ENCODE measurements around the gene MGMT. TPM values are rescaled to one million over a fixed set of nuclear protein-coding genes. Genes with fewer than 3 reads are reported as not detected.

MGMT gene
- total RNA-seq, 2 donors from 2014 or later = 14.6 to 17.2 TPM

- H3K4me3 Mint-ChIP-seq = no peak overlapping the region
- H3K27ac Mint-ChIP-seq = no peak overlapping the region
These were observed 160.4 kb downstream of the MGMT start for GRCh38 chr10:129627442-129627841.

DNA sequence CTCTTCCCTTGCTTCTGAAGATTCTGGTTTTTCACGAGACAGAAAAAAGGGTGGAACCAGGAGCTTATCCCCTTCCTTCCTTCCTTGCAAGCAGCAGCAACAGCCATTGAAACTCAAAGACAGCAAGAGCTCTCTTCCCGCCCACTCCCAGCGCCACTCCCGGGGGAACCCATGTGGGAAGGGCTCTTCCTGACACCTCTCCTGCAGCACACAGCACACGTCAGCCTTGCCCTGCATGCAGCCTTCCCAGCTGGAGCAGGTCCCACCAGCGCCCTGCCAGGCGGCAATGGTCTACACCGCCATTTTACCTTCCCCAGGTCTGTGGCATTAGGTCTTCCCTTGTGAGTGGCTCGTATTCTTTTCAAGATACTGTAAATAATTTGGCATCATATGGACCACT is 161.8 kb downstream of the MGMT start:
- Mint-ChIP-seq H3K27ac (no peak overlapping the region), H3K4me1 (no peaks in the 10 kb centered on the region), H3K36me3 (ENCODE audit: low read depth) (peaks cover 4% of the 10 kb centered on the region), H3K4me3 (no peak overlapping the region), H3K27me3 (no peaks in the 10 kb centered on the region)
- ATAC-seq = no peak
- no peaks in the 10 kb centered on the region for H3K9me3 ChIP-seq (ENCODE audit: control insufficient read depth, low read length, poor library complexity, severe bottlenecking)
- no peak for DNase-seq

More at GRCh38 chr10:129627442-129627841, 160.4 kb downstream of the MGMT start:
- no peak for ATAC-seq
- H3K9me3 ChIP-seq (ENCODE audit: control insufficient read depth, low read length, poor library complexity, severe bottlenecking) = no peaks in the 10 kb centered on the region
- peaks cover 2% of the 10 kb centered on the region for H3K36me3 Mint-ChIP-seq (ENCODE audit: low read depth)
- no peaks in the 10 kb centered on the region for H3K27me3 Mint-ChIP-seq
- H3K4me1 Mint-ChIP-seq = no peaks in the 10 kb centered on the region
- no peak for DNase-seq

DNA sequence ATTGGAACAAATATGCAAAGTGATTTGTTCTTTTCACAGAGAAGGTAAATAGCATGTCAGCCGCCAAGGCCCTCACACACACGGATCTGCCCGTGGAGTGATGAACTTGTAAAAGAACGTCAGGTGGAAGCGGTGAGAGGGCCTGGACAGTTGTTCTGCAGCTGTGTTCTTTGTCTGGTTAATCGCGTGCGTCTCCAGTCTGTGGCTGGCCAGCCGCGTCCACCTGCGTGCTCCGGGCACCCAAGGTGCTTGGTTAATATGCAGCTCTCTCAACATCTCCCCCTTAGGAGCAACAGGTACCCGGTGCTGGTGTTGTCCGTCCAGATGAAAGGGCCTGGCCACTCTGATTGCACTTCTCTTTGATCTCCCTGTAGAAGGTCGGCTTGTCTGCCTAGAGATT is 162.9 kb downstream of the MGMT start:
- Mint-ChIP-seq H3K27ac (no peak overlapping the region), H3K36me3 (ENCODE audit: low read depth) (peaks cover 5% of the 10 kb centered on the region)

GRCh38 chr10:129631006-129631405 is 164.0 kb downstream of the MGMT start:
- H3K4me3 Mint-ChIP-seq = no peak overlapping the region
- ATAC-seq = no peak
- no peaks in the 10 kb centered on the region for H3K27me3 Mint-ChIP-seq
- no peak for DNase-seq
- peaks cover 5% of the 10 kb centered on the region for H3K36me3 Mint-ChIP-seq (ENCODE audit: low read depth)
- no peaks in the 10 kb centered on the region for H3K4me1 Mint-ChIP-seq
- H3K9me3 ChIP-seq (ENCODE audit: control insufficient read depth, low read length, poor library complexity, severe bottlenecking) = no peaks in the 10 kb centered on the region
- H3K27ac Mint-ChIP-seq = no peak overlapping the region

More for the DNA sequence above, 162.9 kb downstream of the MGMT start:
- H3K4me3 Mint-ChIP-seq = no peak overlapping the region
- DNase-seq (no peak), ATAC-seq (no peak)
- no peaks in the 10 kb centered on the region for H3K27me3 Mint-ChIP-seq
- no peaks in the 10 kb centered on the region for H3K4me1 Mint-ChIP-seq
- no peaks in the 10 kb centered on the region for H3K9me3 ChIP-seq (ENCODE audit: control insufficient read depth, low read length, poor library complexity, severe bottlenecking)

- no peaks in the 10 kb centered on the region for H3K9me3 ChIP-seq (ENCODE audit: control insufficient read depth, low read length, poor library complexity, severe bottlenecking)
- DNase-seq = no peak
- H3K27ac Mint-ChIP-seq = no peak overlapping the region
- peaks cover 5% of the 10 kb centered on the region for H3K36me3 Mint-ChIP-seq (ENCODE audit: low read depth)
- no peaks in the 10 kb centered on the region for H3K4me1 Mint-ChIP-seq
- no peaks in the 10 kb centered on the region for H3K27me3 Mint-ChIP-seq
- no peak for ATAC-seq
- no peak overlapping the region for H3K4me3 Mint-ChIP-seq
These were observed 165.0 kb downstream of the MGMT start for GRCh38 chr10:129631870-129632623.

- H3K36me3 Mint-ChIP-seq (ENCODE audit: low read depth) = peaks cover 5% of the 10 kb centered on the region
- no peaks in the 10 kb centered on the region for H3K4me1 Mint-ChIP-seq
- H3K27ac Mint-ChIP-seq = no peak overlapping the region
- no peak for ATAC-seq
- H3K27me3 Mint-ChIP-seq = no peaks in the 10 kb centered on the region
- H3K9me3 ChIP-seq (ENCODE audit: control insufficient read depth, low read length, poor library complexity, severe bottlenecking) = no peaks in the 10 kb centered on the region
- no peak for DNase-seq
- H3K4me3 Mint-ChIP-seq = no peak overlapping the region
These were observed 170.0 kb downstream of the MGMT start for GRCh38 chr10:129637010-129637409.

DNA sequence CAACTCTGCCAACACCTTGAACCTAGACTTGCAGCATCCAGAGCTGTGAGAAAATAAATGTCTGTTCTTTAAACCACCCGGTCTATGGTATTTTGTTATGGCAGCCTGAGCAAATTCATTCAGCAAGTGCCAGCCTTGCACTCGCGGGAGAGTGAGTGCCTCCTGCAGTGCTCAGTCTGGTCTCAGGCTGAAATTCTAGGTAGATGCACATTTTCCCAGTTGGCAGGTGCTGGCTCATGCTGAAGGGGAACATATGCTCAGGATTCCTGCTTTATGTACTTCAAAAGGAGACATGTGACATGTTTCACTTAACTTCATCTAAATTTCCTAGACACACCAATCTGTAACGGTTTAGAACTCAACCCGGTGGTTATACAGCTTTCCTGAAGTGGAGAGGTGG is 170.8 kb downstream of the MGMT start:
- H3K27ac Mint-ChIP-seq = no peak overlapping the region
- ATAC-seq (no peak), DNase-seq (no peak)
- H3K36me3 Mint-ChIP-seq (ENCODE audit: low read depth) = peaks cover 2% of the 10 kb centered on the region
- H3K27me3 Mint-ChIP-seq = no peaks in the 10 kb centered on the region
- H3K9me3 ChIP-seq (ENCODE audit: control insufficient read depth, low read length, poor library complexity, severe bottlenecking) = no peaks in the 10 kb centered on the region
- no peaks in the 10 kb centered on the region for H3K4me1 Mint-ChIP-seq
- H3K4me3 Mint-ChIP-seq = no peak overlapping the region

- H3K27ac Mint-ChIP-seq = no peak overlapping the region
- DNase-seq = no peak
- no peaks in the 10 kb centered on the region for H3K9me3 ChIP-seq (ENCODE audit: control insufficient read depth, low read length, poor library complexity, severe bottlenecking)
- H3K27me3 Mint-ChIP-seq = no peaks in the 10 kb centered on the region
- no peak for ATAC-seq
- H3K4me3 Mint-ChIP-seq = no peak overlapping the region
- H3K4me1 Mint-ChIP-seq = no peaks in the 10 kb centered on the region
- no peaks in the 10 kb centered on the region for H3K36me3 Mint-ChIP-seq (ENCODE audit: low read depth)
These were observed 174.3 kb downstream of the MGMT start for GRCh38 chr10:129641351-129641750.

DNA sequence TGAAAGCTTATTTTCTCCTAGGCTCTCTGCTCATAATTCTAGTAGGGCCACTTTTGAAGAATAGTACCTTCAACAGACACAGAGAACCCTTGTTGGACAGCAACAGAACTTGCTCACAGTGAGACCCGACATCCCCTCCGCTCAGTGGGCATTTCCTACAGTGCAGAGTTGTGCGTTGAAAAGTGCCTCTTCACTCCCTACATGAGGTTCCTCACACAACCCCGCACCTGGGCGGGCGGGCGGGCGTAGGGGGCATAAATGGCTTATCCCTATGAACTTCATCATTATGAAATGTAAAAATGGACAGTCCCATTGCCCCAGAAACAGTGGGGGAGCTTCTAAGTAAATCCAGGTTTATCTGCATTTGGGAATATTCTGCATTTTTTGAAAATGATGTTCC is 174.9 kb downstream of the MGMT start:
- H3K27me3 Mint-ChIP-seq = no peaks in the 10 kb centered on the region
- DNase-seq (no peak), ATAC-seq (no peak)
- H3K27ac Mint-ChIP-seq = no peak overlapping the region
- H3K9me3 ChIP-seq (ENCODE audit: control insufficient read depth, low read length, poor library complexity, severe bottlenecking) = no peaks in the 10 kb centered on the region
- no peaks in the 10 kb centered on the region for H3K36me3 Mint-ChIP-seq (ENCODE audit: low read depth)
- H3K4me1 Mint-ChIP-seq = no peaks in the 10 kb centered on the region
- no peak overlapping the region for H3K4me3 Mint-ChIP-seq

DNA sequence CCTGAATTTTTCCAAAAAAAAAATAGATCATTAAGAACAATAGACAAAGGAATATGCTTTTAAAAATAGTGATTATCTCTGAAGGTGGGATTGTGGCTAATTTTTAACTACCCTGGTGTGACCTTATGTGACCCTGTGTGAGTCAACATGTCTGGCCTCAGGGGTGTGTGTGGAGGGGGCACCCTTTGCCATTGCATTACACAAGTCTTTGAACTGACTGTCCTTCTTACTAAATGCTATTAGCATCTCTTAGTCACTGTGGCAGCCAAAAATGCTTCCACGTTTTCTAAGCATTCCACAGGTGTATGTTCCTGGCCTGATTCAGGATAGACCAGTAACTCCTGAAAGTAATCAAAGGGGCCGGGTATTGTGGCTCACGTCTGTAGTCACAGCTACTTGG is 175.4 kb downstream of the MGMT start:
- DNase-seq (no peak), ATAC-seq (no peak)
- Mint-ChIP-seq H3K4me3 (no peak overlapping the region), H3K27me3 (no peaks in the 10 kb centered on the region), H3K36me3 (ENCODE audit: low read depth) (no peaks in the 10 kb centered on the region), H3K27ac (no peak overlapping the region), H3K4me1 (no peaks in the 10 kb centered on the region)
- H3K9me3 ChIP-seq (ENCODE audit: control insufficient read depth, low read length, poor library complexity, severe bottlenecking) = no peaks in the 10 kb centered on the region

- ATAC-seq = no peak
- Mint-ChIP-seq H3K27ac (no peak overlapping the region), H3K4me3 (no peak overlapping the region), H3K27me3 (no peaks in the 10 kb centered on the region), H3K4me1 (no peaks in the 10 kb centered on the region), H3K36me3 (ENCODE audit: low read depth) (no peaks in the 10 kb centered on the region)
- H3K9me3 ChIP-seq (ENCODE audit: control insufficient read depth, low read length, poor library complexity, severe bottlenecking) = no peaks in the 10 kb centered on the region
- no peak for DNase-seq
These were observed 176.2 kb downstream of the MGMT start for GRCh38 chr10:129643266-129643665.

GRCh38 chr10:129645487-129645886 is 178.4 kb downstream of the MGMT start:
- H3K9me3 ChIP-seq (ENCODE audit: control insufficient read depth, low read length, poor library complexity, severe bottlenecking) = no peaks in the 10 kb centered on the region
- H3K27me3 Mint-ChIP-seq = no peaks in the 10 kb centered on the region

DNA sequence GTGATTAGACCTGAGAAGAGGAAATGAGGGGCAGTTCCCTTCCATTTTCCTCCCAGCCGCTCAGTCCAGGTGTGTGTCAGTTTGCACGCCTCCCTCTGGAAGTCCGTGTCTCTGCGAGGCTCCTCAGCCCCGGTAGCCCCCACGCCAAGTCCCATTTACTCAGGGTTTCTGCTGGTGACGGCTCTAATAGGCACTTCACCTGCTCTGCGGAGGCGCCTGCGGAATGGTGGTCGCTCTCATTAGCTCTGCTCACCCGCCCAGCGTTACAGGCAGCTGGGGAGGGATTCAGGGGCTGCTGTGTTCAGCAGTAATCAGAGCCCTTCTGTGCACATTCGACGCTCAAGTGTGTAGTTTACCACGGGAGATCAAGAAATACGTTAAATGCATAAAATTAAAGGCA is 179.9 kb downstream of the MGMT start:
- no peak for ATAC-seq
- no peak overlapping the region for H3K4me3 Mint-ChIP-seq

More at GRCh38 chr10:129645487-129645886, 178.4 kb downstream of the MGMT start:
- H3K4me3 Mint-ChIP-seq = no peak overlapping the region
- H3K36me3 Mint-ChIP-seq (ENCODE audit: low read depth) = no peaks in the 10 kb centered on the region
- H3K4me1 Mint-ChIP-seq = no peaks in the 10 kb centered on the region
- H3K27ac Mint-ChIP-seq = no peak overlapping the region
- DNase-seq (no peak), ATAC-seq (no peak)

GRCh38 chr10:129647590-129647989 is 180.5 kb downstream of the MGMT start:
- H3K9me3 ChIP-seq (ENCODE audit: control insufficient read depth, low read length, poor library complexity, severe bottlenecking) = no peaks in the 10 kb centered on the region
- H3K27ac Mint-ChIP-seq = no peak overlapping the region
- no peaks in the 10 kb centered on the region for H3K4me1 Mint-ChIP-seq
- H3K4me3 Mint-ChIP-seq = no peak overlapping the region
- DNase-seq (no peak), ATAC-seq (no peak)
- H3K27me3 Mint-ChIP-seq = no peaks in the 10 kb centered on the region
- no peaks in the 10 kb centered on the region for H3K36me3 Mint-ChIP-seq (ENCODE audit: low read depth)

More for the DNA sequence above, 179.9 kb downstream of the MGMT start:
- no peak overlapping the region for H3K27ac Mint-ChIP-seq
- no peaks in the 10 kb centered on the region for H3K27me3 Mint-ChIP-seq
- H3K36me3 Mint-ChIP-seq (ENCODE audit: low read depth) = no peaks in the 10 kb centered on the region
- no peak for DNase-seq
- no peaks in the 10 kb centered on the region for H3K9me3 ChIP-seq (ENCODE audit: control insufficient read depth, low read length, poor library complexity, severe bottlenecking)
- H3K4me1 Mint-ChIP-seq = no peaks in the 10 kb centered on the region
